Activated T-cell treated with anti-CD3 and anti-CD28 coated beads, Interleukin-2, amount 50 U/mL, for 48 hours (primary cell): ENCODE results near the gene NDUFB11.

ENCODE experiments used
- DNase-seq, 2 experiments: peaks; one replicate each; pipeline ENCODE4 v3.0.0-alpha.2; 2020

Gene NDUFB11

GRCh38 chrX:47174376-47174775, 29.9 kb upstream of the NDUFB11 start:
- no peak for DNase-seq

- no peak for DNase-seq
Observed at GRCh38 chrX:47172971-47173792, 28.7 kb upstream of the NDUFB11 start.

DNA sequence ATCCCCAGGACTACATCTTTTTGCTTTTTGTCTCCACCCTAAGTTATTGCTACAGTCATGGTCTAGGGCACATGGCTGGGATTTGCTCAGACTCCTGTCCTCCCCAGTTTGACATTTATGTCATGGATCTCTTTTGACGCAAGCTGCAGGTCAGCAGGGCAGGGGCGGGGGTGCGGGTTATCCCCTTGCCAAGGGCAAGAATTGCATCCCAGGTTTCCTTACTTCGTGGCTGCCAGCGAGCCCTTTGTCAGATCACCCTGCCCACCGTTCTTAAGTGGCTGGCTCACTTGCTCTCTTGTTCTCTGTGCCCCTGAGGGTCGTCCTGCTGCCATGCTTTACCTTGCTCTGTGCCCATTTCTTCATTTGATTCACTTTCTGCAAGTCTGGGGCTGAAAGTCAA, 28.0 kb upstream of the NDUFB11 start:
- no peak for DNase-seq

DNA sequence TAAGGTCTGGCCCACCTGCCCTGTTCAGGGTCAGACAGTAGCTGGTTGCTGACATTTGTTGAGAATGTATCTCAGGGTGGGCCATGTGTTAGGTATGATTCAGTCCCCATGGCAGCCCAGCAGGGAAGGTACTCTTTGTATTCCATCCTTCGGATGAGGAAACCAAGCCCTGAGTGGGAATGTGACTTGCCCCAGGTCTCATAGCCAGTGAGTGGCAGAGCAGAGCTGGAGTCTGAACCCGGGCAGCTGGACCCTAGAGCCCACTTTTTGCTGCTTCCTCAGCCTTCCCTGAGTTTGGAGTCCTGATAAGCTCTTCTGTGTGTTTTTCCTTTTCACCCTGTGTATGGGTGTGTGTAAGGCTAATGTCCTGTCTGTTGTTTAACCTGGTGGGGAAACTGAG, 27.5 kb upstream of the NDUFB11 start:
- DNase-seq, result no peak

DNA sequence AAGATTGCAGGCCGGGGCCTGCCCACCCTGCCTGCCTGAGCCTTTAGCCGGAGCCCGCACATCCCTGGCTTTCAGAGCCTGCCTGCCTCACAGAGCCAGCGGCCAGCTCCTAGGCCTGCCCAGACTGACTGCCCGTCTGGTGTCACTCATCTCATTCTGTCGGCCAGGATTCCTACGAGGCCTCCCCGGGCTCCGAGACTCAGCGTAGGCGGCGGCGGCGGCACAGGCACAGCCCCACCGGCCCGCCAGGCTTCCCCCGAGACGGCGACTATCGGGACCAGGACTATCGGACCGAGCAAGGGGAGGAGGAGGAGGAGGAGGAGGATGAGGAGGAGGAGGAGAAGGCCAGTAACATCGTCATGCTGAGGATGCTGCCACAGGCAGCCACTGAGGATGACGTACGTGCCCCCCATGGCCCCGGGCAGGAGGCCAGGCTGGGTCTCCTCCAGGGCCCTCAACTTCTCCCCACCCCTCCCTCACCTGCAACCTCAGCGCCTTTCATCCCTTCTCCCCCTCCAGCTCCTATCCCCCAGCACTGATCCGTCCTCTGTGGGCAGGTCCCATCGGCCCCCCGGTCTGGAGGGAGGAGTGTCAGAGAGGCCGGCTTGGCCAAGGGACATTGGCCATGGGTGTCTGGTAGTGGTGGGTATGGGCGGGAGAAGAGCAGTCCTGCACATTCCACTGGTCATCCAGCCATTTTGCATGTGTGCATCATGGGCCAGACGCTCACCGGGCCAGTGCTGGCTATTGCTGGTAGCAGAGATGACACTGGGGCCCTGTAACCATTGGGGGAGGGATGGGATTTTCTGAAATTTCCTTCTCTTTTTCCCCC, 26.6 kb upstream of the NDUFB11 start:
- DNase-seq, result no peak

DNA sequence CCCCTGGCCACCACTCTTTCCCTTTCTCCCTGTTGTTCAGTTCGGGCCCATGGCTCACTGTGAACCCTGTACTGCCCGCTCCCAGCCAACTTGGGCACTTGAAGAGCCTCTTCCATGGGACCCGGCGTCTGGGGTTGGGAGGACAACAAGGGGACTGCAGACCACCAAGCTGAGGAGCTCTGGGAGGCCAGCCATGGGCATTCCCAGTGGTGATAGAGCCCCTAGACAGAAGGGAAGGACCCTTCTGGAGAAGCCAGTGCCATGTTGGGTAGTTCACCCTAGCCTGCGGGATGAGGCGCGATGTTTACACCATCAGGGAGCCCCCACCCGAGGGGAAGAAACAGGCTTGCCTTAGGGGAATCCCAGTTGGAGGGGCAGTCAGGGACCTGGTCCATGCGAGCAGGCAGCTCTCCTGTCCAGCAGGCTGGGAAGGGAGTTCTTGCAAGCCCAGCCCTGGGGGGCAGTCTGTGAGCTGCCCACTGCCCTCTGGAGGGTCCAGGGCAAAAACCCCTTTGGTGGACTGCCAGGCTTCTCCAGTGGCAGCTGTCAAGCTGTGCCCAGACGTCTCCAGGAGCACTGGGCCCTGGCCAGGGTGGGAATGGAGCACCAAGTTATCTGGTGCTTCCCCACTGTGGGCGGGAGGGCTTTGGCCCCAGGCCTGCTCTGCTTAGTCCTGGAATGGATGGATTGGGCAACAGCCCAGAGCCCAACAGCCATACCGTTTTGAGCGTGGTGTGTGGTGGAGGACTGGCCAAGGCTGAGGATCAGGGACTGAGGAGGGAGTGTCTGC, 25.4 kb upstream of the NDUFB11 start:
- no peak for DNase-seq

DNA sequence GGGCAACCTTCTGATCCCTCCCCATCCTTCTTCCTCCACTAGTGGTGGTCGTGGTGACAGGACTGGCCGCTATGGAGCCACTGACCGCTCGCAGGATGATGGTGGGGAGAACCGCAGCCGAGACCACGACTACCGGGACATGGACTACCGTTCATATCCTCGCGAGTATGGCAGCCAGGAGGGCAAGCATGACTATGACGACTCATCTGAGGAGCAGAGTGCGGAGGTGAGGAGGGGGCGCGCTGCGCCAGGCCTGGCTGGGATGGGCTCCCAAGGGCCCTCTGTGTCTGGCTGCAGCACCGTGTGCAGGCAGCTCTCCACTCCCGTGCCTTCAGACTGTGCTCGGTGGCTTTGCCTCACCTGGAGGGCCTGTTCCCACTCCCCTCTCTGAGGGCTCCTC, 24.8 kb upstream of the NDUFB11 start:
- no peak for DNase-seq

- DNase-seq, result no peak
Observed at GRCh38 chrX:47168495-47169073, 24.1 kb upstream of the NDUFB11 start.

GRCh38 chrX:47166126-47166525, 21.6 kb upstream of the NDUFB11 start:
- no peak for DNase-seq

DNA sequence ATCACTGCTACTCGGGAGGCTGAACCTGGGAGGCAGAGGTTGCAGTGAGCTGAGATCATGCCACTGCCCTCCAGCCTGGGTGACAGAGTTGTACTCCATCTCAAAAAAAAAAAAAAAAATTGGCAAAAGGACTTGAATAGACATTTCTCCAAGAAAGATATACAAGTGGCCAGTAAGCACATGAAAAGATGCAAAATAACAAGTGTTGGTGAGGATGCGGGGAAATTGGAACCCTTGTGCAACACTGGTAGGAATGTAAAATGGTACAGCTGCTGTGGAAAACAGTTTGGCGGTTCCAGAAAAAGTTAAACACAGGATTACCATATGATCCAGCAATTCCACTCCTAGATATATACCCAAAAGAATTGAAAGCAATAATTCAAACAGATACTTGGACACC, 19.9 kb upstream of the NDUFB11 start:
- no peak for DNase-seq

DNA sequence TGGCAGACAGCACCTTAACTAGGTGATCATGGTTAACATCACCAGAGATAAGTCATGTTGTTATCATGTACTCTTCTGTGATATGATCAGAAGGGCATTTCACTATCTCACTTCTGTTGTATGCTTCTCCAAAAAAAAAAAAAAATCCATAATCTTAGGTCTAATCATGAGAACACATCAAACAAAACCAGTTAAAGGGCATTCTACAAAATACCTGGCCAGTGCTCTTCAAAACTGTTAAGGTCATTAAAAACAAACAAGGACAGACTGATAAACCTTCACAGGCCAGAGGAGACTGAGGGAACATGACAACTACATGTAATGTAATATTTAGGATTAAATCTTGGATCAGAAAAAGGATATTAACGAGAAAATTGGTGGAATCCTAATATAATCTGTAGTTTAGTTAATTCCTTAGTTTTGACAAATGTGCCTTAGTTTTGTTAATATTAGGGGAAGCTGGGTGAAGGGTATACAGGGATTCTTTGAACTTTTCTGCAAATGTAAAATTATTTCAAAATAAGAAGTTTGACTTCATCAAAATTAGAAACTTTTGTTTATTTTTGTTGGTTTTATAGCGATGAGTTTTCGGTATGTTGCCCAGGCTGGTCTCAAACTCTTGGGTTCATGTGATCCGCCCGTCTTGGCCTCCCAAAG, 18.6 kb upstream of the NDUFB11 start:
- DNase-seq, result no peak

- no peak for DNase-seq
Observed at GRCh38 chrX:47160781-47161180, 16.3 kb upstream of the NDUFB11 start.

DNA sequence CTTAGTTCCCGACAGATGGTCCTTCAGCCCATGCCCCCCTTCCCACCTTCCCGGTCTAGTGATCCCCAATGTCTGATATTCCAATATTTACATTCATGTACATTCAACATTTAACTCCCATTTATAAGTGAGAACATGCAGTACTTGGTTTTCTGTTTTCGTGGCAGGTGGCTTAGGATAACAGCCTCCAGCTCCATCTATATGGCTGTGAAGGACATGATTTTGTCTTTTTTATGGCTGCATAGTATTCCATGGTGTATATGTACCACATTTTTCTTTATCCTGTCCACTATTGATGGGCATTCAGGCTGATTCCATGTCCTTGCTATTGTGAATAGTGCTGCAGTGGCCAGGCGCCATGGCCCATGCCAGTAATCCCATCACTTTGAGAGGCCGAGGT, 14.3 kb upstream of the NDUFB11 start:
- DNase-seq, result no peak

DNA sequence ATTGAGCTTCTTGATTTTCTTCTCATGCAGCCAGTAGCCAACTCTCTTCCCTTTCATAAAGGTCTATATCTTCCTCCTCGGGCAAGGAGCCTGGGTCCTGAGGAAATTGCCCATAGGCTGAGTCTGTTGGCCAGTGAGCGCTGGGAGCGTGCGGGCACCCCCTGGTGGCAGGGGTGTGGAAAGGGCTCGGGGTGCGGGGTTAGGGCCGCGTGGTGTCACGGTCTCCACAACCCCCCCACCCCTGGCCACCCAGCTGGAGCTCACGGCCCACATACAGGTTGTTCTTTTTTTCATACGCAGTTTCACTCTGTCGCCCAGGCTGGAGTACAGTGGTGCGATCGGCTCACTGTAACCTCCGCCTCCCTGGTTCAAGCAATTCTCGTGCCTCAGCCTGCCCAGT, 13.6 kb upstream of the NDUFB11 start:
- DNase-seq, result no peak

- DNase-seq, result no peak
Observed at GRCh38 chrX:47156611-47157520, 12.4 kb upstream of the NDUFB11 start.

GRCh38 chrX:47151435-47151834, 6.9 kb upstream of the NDUFB11 start:
- DNase-seq, result no peak

- DNase-seq, result no peak
Observed at GRCh38 chrX:47148946-47149345, 4.4 kb upstream of the NDUFB11 start.

DNA sequence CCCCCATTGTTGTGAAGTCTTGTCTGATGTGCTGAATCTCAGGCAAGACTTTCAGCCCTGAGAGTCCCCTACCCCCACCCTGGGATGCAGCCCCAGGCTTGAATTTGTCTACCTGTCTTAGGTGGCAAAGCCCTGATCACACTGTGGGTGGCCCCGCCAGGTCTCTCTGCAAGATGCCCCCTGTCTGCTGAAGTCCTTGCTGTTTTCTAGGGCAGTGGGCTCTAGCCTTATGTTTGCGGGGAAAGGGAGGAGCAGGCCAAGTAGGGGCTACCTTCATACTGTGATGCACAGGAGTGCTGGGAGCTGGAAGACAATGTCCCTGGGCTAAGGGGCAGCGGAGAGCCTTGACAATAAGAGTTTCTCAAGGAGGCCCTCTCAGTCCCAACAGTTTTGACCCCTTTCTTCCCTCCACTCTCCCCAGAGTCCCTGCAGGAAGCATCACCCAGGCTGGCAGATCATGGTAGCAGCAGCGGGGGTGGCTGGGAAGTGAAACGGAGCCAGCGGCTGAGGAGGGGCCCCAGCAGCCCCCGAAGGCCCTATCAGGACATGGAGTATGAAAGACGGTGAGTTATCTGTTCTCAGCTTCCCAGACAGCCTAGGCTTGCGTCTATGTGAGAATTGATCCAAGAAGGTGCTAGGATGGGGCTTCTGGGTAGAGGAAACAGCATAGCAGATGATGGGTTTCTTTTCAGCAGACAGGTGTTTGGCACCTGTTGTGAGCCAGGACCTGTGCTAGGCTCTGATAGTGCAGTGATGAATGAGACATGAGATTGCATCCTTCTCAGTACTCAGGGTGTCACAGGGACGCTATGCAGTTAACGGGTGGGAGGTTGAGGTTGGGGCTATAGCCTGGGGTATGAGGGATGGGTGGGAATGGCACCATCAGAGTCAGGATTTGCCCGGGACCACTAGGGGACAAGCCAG, 2.7 kb upstream of the NDUFB11 start:
- no peak for DNase-seq

DNA sequence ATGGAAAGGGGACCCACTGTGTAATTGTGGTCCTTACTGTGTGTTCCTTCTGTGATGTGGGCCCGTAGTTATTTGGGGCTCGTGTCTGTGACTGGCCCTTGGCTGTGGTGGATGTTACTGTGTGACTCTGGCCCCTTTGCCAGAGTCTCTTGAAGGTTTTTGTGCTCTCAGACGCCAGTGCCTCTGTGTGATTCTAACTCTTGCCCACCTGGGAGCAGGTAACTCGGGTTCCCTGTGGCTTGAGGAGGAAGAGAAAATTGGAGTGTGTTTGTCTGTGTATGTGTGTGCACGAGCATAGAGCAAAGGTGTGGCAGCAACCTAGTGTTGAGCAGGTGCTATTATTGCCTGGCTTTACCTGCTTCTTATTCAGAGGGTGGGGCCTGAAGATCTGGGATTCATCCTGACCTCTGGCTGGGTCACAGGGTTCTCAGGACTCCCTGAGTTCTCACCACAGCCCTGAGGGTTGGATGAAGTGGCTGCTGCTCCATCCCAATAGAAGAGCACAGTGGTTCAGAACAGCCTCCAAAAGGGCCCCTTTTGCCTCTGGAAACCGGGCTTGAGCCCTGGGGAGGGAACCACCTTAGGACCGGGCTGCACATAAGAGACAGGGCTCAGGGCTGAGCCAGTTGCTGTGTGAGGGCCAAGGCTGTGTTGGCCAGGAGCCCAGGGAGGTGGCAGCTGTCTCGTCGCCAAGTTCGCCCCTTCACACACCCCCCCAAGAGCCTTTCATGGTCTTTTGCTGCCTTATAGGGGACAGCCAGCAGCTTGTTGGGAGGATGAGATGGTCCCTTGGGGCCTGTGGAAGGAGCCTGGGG, 1.8 kb upstream of the NDUFB11 start:
- no peak for DNase-seq
